B cell (primary cell): ENCODE data around the gene RGS6. TPM values are rescaled to one million over a fixed set of nuclear protein-coding genes. Genes with fewer than 3 reads are reported as not detected.

ENCODE experiments used
- ATAC-seq: fragments of 200-7000 bp; cut with Tn5 transposase; one replicate; pipeline ENCODE4 v1.10.0; 2021; ENCODE audit warnings: low read depth, mild to moderate bottlenecking, moderate number of reproducible peaks, moderate library complexity
- CTCF ChIA-PET: fragments of 350-600 bp; sonication (Branson Sonifier 250); formaldehyde crosslinking; loops from one replicate; lab custom pipeline; 2021; ENCODE audit warnings: antibody characterized with exemption, inconsistent platforms; lab: Charles Lee
- POLR2A ChIA-PET: fragments of 350-600 bp; sonication (Branson Sonifier 250); formaldehyde crosslinking; loops from one replicate; lab custom pipeline; 2021; ENCODE audit warnings: antibody characterized with exemption; lab: Charles Lee
- DNase-seq: peaks from one replicate; pipeline ENCODE4 v3.0.0; 2013
- H2AFZ ChIP-seq: 2 replicates; pipeline ENCODE4 v1.6.1; 2012; ENCODE audit warnings: mild to moderate bottlenecking, low read depth, low read length; ENCODE audit not compliant: insufficient read depth, poor library complexity, severe bottlenecking
- H3K27ac ChIP-seq, 2 donors: 1 replicate in 1 of 2; 2 replicates in 1 of 2; pipeline ENCODE4 v1.5.1; 2012 to 2013; ENCODE audit warnings: low read length in 2 of 2, mild to moderate bottlenecking in 2 of 2, moderate library complexity in 1 of 2
- H3K27me3 ChIP-seq, 4 experiments: fragments of 200-600 bp in 1 of 4; sonication (generic) in 1 of 4; replicated peaks in 1 of 4; 1 replicate in 2 of 4; 2 replicates in 2 of 4; pipeline versions ENCODE4 v1.6.1 to v1.7.0; 2013 to 2016; ENCODE audit warnings: low read length in 3 of 4, mild to moderate bottlenecking in 2 of 4, mixed read lengths in 1 of 4, moderate library complexity in 1 of 4; ENCODE audit not compliant: insufficient read depth in 4 of 4, control insufficient read depth in 3 of 4; ENCODE audit errors: control extremely low read depth in 1 of 4
- H3K36me3 ChIP-seq, 2 experiments: replicated peaks in 1 of 2; 1 replicate in 1 of 2; 2 replicates in 1 of 2; pipeline versions ENCODE4 v1.6.1 to v1.7.1; 2013; ENCODE audit warnings: low read length in 1 of 2; ENCODE audit not compliant: insufficient read depth in 2 of 2, control insufficient read depth in 1 of 2; ENCODE audit errors: control extremely low read depth in 1 of 2, extremely low read depth in 1 of 2
- H3K4me1 ChIP-seq, 2 donors: fragments of 200-600 bp in 1 of 2; sonication (generic) in 1 of 2; 1 replicate in 1 of 2; 2 replicates in 1 of 2; pipeline versions ENCODE4 v1.5.1 to v1.6.1; 2013 to 2017; ENCODE audit warnings: low read length in 2 of 2; ENCODE audit not compliant: control insufficient read depth in 2 of 2, insufficient read depth in 2 of 2
- H3K4me2 ChIP-seq: replicated peaks from 2 replicates; pipeline ENCODE3; 2012; ENCODE audit warnings: mild to moderate bottlenecking, low read depth, low read length; ENCODE audit not compliant: poor library complexity, severe bottlenecking
- H3K4me3 ChIP-seq, 5 experiments: fragments of 200-600 bp in 1 of 5; sonication (generic) in 1 of 5; 1 replicate in 3 of 5; 2 replicates in 2 of 5; pipeline versions ENCODE4 v1.5.1 to v1.7.0; 2011 to 2016; ENCODE audit warnings: low read length in 4 of 5, mild to moderate bottlenecking in 4 of 5, low read depth in 2 of 5, control low read depth in 1 of 5, moderate library complexity in 1 of 5; ENCODE audit not compliant: insufficient read depth in 1 of 5; ENCODE audit errors: control extremely low read depth in 1 of 5, extremely low read depth in 1 of 5
- H3K79me2 ChIP-seq: fragments of 200-600 bp; sonication (generic); one replicate; pipeline ENCODE4 v1.6.0; 2016; ENCODE audit warnings: low read length; ENCODE audit not compliant: control insufficient read depth, insufficient read depth
- H3K9ac ChIP-seq: fragments of 200-600 bp; sonication (generic); 2 replicates; pipeline ENCODE4 v1.6.1; 2017; ENCODE audit warnings: mild to moderate bottlenecking, low read length, moderate library complexity
- H3K9me3 ChIP-seq, 3 donors: one replicate each; pipeline versions ENCODE4 v1.6.1 to v1.7.1; 2013; ENCODE audit warnings: low read length in 2 of 3; ENCODE audit not compliant: control insufficient read depth in 2 of 3, insufficient read depth in 1 of 3; ENCODE audit errors: control extremely low read depth in 1 of 3
- H4K20me1 ChIP-seq: 2 replicates; pipeline ENCODE4 v1.6.0; 2012; ENCODE audit warnings: mild to moderate bottlenecking, low read length; ENCODE audit not compliant: insufficient read depth, control insufficient read depth, poor library complexity, severe bottlenecking
- H3K27ac Mint-ChIP-seq: one replicate; pipeline ENCODE4 v1.8.0; 2021; ENCODE audit warnings: mixed read lengths
- H3K27me3 Mint-ChIP-seq: one replicate; pipeline ENCODE4 v1.8.0; 2021; ENCODE audit warnings: mixed read lengths
- H3K4me1 Mint-ChIP-seq: one replicate; pipeline ENCODE4 v1.8.0; 2021; ENCODE audit warnings: mixed read lengths
- H3K4me3 Mint-ChIP-seq: one replicate; pipeline ENCODE4 v1.8.0; 2021; ENCODE audit warnings: mixed read lengths
- H3K9me3 Mint-ChIP-seq: one replicate; pipeline ENCODE4 v1.8.0; 2022; ENCODE audit warnings: mixed read lengths; ENCODE audit not compliant: insufficient read depth
- EZH2 ChIP-seq: IDR thresholded peaks from 2 replicates; pipeline ENCODE4 v1.6.1; 2012; ENCODE audit warnings: borderline replicate concordance, low read depth, mild to moderate bottlenecking, moderate library complexity, low read length; ENCODE audit not compliant: insufficient read depth, poor library complexity, severe bottlenecking
- WGBS: methylation state at CpG from one replicate; pipeline ENCODE4 v1.1.5; 2013; ENCODE audit warnings: missing lambda C conversion rate; ENCODE audit not compliant: insufficient coverage; 5-methylcytosine and 5-hydroxymethylcytosine counted together
- intact Hi-C: fragments of 100-400 bp; cut with micrococcal nuclease; formaldehyde crosslinking; loops from one replicate; pipeline ENCODE4 v1.10.0; 2022
- polyA plus RNA-seq: library from polyadenylated mRNA; depleted of rRNA; stranded (reverse); fragments of >200 nt; gene quantifications from 2 replicates; pipeline ENCODE4 v1.2.3, GENCODE V29; 2012
- total RNA-seq, 2 donors: library from RNA; stranded (reverse); fragments of 120-200 nt in 1 of 2; gene quantifications; 1 replicate in 1 of 2; 2 replicates in 1 of 2; pipeline versions ENCODE4 v1.2.3 to v1.2.4, GENCODE V29; 2013 to 2022
- TF ChIP-seq, protein P1 (sequence below): fragments of 200-600 bp; IDR thresholded peaks from one replicate; pipeline ENCODE4 v1.8.0; 2022; ENCODE audit warnings: antibody characterized with exemption, mild to moderate bottlenecking

The RGS6 gene
- total and polyA plus RNA-seq, 2 donors (not counting 1 experiment from before 2014, with no cell fraction given), result 0.07 TPM; not detected in 1

DNA sequence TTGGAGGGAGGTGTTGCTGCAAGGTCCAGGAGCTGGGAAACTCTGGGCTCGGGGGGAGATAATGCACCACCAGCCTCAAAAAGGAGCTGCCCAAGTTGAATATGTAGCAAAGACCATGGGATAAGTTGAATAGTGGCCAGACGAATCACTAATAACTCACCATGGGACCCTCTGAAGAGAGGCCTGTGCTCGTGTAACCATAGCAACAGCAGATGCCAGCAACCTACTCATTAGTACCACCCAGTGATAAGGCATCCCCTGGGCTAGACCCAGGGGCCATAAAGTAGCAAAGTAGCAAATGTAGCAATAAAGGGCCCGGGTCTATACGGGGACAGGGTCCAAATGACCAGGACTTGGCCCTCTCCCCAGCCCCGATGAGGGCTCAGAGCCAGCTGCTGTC, 633.7 kb downstream of the RGS6 start:
- no peak overlapping the region for H2AFZ ChIP-seq
- H3K79me2 ChIP-seq, result no peaks in the 10 kb centered on the region
- no peak overlapping the region for H3K27ac ChIP-seq
- ATAC-seq (no peak), DNase-seq (no peak)
- no peaks in the 10 kb centered on the region for H3K9me3 Mint-ChIP-seq
- H3K4me3 ChIP-seq, result no peak overlapping the region
- H3K4me2 ChIP-seq, result no peak overlapping the region
- intact Hi-C loops, result no loop called here
- no peak overlapping the region for H3K4me3 Mint-ChIP-seq
- CTCF ChIA-PET, result no interaction called here
- no peaks in the 10 kb centered on the region for H3K27me3 ChIP-seq
- H4K20me1 ChIP-seq, result no peaks in the 10 kb centered on the region
- no peak overlapping the region for H3K27ac Mint-ChIP-seq
- no peak for TF ChIP-seq EZH2
- TF ChIP-seq, protein P1, sequence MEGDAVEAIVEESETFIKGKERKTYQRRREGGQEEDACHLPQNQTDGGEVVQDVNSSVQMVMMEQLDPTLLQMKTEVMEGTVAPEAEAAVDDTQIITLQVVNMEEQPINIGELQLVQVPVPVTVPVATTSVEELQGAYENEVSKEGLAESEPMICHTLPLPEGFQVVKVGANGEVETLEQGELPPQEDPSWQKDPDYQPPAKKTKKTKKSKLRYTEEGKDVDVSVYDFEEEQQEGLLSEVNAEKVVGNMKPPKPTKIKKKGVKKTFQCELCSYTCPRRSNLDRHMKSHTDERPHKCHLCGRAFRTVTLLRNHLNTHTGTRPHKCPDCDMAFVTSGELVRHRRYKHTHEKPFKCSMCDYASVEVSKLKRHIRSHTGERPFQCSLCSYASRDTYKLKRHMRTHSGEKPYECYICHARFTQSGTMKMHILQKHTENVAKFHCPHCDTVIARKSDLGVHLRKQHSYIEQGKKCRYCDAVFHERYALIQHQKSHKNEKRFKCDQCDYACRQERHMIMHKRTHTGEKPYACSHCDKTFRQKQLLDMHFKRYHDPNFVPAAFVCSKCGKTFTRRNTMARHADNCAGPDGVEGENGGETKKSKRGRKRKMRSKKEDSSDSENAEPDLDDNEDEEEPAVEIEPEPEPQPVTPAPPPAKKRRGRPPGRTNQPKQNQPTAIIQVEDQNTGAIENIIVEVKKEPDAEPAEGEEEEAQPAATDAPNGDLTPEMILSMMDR, result no peak
- WGBS, result 96% methylated on average over 5 of the region's 6 CpGs
- H3K27me3 Mint-ChIP-seq, result peaks cover 2% of the 10 kb centered on the region
- H3K9me3 ChIP-seq, result no peaks in the 10 kb centered on the region
- H3K4me1 Mint-ChIP-seq, result peaks cover 28% of the 10 kb centered on the region
- no peak overlapping the region for H3K9ac ChIP-seq
- H3K4me1 ChIP-seq, result peaks cover 22 to 33% of the 10 kb centered on the region in 2 donors
- POLR2A ChIA-PET, result no interaction called here
- no peaks in the 10 kb centered on the region for H3K36me3 ChIP-seq

DNA sequence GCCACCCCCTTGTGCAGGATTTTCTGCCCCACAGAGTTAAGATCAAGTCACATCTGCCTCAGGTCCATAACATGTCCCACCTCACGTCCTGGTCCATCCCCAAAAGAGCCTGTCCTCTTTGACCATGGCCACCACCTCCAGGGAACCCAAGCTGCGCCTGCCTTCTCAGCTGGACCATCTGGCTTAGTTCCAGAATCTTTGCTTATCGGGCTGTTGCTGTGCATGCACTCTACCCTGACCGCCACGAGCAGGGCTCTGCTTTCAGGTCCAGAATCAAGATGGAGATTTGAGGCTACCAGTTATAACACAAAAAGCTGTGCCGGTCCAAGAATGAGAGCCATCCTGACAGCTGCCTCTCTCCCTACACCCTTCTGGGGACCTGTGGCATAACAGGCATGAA, 635.0 kb downstream of the RGS6 start:
- Histone ChIP-seq H2AFZ (no peak overlapping the region), H3K4me1 (peaks cover 22 to 33% of the 10 kb centered on the region in 2 donors), H4K20me1 (no peaks in the 10 kb centered on the region), H3K79me2 (no peaks in the 10 kb centered on the region), H3K36me3 (no peaks in the 10 kb centered on the region), H3K27me3 (no peaks in the 10 kb centered on the region), H3K27ac (no peak overlapping the region), H3K4me3 (no peak overlapping the region), H3K9ac (no peak overlapping the region), H3K4me2 (no peak overlapping the region), H3K9me3 (peaks cover 0 to 3% (median 0%) of the 10 kb centered on the region in 3 donors)
- intact Hi-C loops, result no loop called here
- ChIA-PET CTCF (no interaction called here), POLR2A (no interaction called here)
- TF ChIP-seq, protein P1, result no peak
- no peak for TF ChIP-seq EZH2
- Mint-ChIP-seq H3K4me3 (no peak overlapping the region), H3K9me3 (no peaks in the 10 kb centered on the region), H3K27me3 (peaks cover 2% of the 10 kb centered on the region), H3K27ac (no peak overlapping the region), H3K4me1 (peaks cover 28% of the 10 kb centered on the region)
- 85% methylated on average over 6 of the region's 6 CpGs for WGBS
- ATAC-seq (no peak), DNase-seq (no peak)
